Subcutaneous adipose tissue (tissue), 4 donors: Measurements from ENCODE around the gene PVALEF. TPM values are rescaled to one million over a fixed set of nuclear protein-coding genes. Genes with fewer than 3 reads are reported as not detected.

Experiments used
- CTCF ChIP-seq: fragments of 450-650 bp; IDR thresholded peaks from one replicate; pipeline ENCODE4 v1.5.1; 2016; ENCODE audit warnings: low read depth, mild to moderate bottlenecking, control low read depth, antibody characterized with exemption, moderate library complexity
- total RNA-seq, 4 donors: library from RNA; depleted of rRNA; stranded (reverse); fragments of >200 nt; gene quantifications; one replicate each; pipeline ENCODE4 v1.1.0, GENCODE V29; 2016

PVALEF gene
- total RNA-seq, 4 donors from 2014 or later, result not detected

DNA sequence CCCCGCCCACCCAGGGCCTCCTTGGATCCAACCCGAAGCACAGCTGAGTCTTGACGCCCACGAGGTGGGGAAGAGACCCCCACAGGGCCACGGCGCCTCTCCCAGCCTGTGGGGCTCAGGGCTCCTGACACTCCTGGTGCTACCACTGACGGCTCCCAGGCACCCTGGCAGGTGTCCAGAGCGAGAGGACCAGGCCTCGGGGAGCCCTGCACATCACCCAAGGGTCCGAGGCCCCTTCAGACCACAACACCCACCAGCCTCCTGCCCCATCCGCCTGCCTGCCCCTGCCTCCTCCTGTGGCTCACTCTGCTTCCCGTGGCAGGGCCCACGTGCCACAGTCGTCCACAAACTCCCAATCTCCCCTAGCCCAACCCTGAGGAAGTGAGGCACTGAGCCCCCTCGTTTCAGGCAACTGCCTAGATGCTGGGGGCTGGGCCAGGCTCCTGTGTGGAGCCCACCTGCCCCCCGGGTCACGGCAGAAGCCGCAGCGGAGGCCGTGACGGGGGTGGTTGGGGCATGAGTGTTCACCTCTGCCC, 29.0 kb downstream of the PVALEF start:
- no peak for TF ChIP-seq CTCF

- no peak for TF ChIP-seq CTCF
Observed at GRCh38 chr17:81194941-81195901, 29.9 kb downstream of the PVALEF start.

- TF ChIP-seq CTCF, result no peak
Observed at GRCh38 chr17:81195941-81196495, 30.7 kb downstream of the PVALEF start.

DNA sequence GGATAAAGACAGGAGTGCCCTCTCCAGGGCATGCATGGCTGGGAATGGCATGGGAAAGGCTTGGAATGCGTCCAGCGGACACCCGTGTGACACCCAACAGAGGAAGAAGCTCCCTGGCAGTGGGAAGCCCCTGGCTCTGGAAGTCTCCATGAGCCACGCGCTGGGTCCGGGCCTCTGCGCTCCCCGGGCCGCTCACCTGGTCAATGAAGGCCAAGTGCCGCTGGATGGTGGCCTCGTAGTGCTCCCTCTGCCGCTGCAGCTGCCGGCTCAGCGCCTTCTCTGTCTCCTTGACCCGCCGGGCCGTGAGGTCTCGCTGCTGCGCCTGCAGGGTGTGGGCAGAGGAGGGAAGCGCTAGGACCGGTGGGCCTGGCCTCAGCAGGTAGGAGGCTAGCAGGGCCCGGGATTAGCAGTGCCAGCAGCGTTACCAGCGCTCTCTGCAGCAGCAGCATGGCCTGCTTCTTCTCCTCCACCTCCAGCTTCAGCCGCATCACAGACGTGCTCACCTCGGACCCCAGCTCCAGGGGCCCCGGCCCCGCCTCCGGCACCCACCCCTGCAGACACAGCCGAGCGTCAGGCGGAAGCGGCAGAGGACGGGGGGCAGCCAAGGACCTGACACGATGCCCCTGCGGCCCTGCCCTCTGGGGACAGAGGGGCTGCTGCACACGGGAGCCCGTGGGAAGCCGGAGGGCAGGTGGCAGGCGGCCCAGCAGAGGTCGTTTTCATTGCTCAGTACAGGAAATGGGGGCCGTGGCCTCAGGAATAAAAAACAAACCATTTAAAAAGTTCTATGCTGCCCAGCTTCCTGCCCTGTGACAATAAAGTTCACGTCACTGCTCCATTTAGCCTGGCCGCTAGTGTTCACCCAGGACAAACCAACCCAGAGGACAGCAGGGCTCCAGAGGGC, 31.4 kb downstream of the PVALEF start:
- TF ChIP-seq CTCF, result no peak

- no peak for TF ChIP-seq CTCF
Observed at GRCh38 chr17:81197409-81197795, 32.1 kb downstream of the PVALEF start.

- no peak for TF ChIP-seq CTCF
Observed at GRCh38 chr17:81197831-81198490, 32.7 kb downstream of the PVALEF start.
